GM06990 (cell line): ENCODE measurements around the gene SLC6A18.

Experiments
- DNase-seq: peaks from one replicate; pipeline ENCODE4 v3.0.0-alpha.2; 2011; ENCODE audit not compliant: insufficient read length; ENCODE audit errors: extremely low read depth
- H3K27me3 ChIP-seq: replicated peaks from 2 replicates; pipeline ENCODE4 v1.6.0; 2011; ENCODE audit warnings: low read length; ENCODE audit not compliant: control insufficient read depth, insufficient read depth
- H3K36me3 ChIP-seq: 2 replicates; pipeline ENCODE4 v1.5.1; 2011; ENCODE audit warnings: low read length; ENCODE audit not compliant: control insufficient read depth, insufficient read depth
- H3K4me3 ChIP-seq: replicated peaks from 2 replicates; pipeline ENCODE4 v1.5.1; 2011; ENCODE audit warnings: low read depth, mild to moderate bottlenecking, control low read depth, low read length
- TF ChIP-seq, protein P1 (sequence below): IDR thresholded peaks from 2 replicates; pipeline ENCODE4 v1.5.1; 2011; ENCODE audit warnings: low read length, control low read depth, mild to moderate bottlenecking, inconsistent platforms; ENCODE audit not compliant: insufficient read depth, poor library complexity, severe bottlenecking

The SLC6A18 gene

DNA sequence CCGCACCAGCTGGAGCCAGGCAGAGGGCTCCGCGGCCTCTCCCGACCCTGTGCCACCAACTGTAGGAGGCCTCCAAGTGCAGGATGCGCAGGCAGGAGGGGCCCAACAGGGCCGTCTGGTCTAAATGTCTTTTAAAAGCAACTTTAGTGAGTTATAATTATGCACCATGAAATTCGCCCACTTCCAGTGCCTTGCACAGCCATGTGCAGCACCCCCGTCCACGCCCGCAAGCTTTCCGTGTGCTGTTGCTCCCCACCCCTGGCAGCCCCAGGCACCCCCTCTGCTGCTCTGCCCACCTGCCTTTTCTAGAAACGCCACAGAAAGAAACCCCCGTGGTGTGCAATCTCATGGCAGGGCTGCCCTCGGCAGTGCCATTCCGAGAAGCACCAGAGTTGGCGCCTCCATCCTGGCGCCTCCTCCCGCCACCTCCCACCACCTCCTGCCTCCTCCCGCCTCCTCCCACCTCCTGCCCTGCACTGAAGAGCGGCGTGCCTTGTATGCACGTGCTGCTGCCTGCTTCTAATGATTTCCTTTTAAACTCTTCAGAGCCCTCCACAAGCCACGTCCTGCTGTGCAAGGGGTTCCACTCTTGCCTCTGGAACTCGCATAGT lies 7.5 kb upstream of the SLC6A18 start:
- no peaks in the 10 kb centered on the region for H3K36me3 ChIP-seq
- no peaks in the 10 kb centered on the region for H3K27me3 ChIP-seq
- H3K4me3 ChIP-seq, result no peak overlapping the region
- no peak for DNase-seq
- TF ChIP-seq, protein P1, sequence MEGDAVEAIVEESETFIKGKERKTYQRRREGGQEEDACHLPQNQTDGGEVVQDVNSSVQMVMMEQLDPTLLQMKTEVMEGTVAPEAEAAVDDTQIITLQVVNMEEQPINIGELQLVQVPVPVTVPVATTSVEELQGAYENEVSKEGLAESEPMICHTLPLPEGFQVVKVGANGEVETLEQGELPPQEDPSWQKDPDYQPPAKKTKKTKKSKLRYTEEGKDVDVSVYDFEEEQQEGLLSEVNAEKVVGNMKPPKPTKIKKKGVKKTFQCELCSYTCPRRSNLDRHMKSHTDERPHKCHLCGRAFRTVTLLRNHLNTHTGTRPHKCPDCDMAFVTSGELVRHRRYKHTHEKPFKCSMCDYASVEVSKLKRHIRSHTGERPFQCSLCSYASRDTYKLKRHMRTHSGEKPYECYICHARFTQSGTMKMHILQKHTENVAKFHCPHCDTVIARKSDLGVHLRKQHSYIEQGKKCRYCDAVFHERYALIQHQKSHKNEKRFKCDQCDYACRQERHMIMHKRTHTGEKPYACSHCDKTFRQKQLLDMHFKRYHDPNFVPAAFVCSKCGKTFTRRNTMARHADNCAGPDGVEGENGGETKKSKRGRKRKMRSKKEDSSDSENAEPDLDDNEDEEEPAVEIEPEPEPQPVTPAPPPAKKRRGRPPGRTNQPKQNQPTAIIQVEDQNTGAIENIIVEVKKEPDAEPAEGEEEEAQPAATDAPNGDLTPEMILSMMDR, result no peak

DNA sequence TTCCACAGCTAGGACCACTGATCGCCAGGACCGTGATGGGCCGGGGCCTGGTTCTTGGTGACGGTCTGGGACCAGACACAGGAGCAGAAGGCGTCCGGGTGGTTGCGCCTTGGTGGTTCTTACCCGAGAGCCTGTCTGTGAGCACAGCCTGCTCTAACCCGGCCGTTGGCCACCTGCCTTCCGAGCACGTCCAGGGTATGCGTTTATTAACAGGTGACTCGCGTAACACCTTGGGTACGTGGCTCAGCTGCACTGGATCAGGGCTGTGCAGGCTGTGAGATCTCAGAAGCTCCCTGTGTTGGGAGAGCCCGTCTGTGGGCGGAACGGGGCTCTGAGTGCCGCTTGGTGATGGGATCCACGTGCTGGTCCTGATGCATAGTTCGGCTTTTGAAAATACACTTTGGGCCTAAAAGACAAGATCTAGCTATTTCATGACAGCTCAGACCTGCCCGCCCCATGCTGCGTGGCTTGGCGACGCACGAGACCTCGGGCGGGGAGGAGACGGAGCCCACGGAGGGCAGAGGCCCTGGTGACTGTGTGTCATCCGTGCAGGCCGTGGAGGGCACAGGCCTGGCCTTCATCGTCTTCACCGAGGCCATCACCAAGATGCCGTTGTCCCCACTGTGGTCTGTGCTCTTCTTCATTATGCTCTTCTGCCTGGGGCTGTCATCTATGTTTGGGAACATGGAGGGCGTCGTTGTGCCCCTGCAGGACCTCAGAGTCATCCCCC lies 6.7 kb upstream of the SLC6A18 start:
- Histone ChIP-seq H3K36me3 (no peaks in the 10 kb centered on the region), H3K4me3 (no peak overlapping the region), H3K27me3 (no peaks in the 10 kb centered on the region)
- TF ChIP-seq, protein P1, result no peak
- DNase-seq, result no peak

DNA sequence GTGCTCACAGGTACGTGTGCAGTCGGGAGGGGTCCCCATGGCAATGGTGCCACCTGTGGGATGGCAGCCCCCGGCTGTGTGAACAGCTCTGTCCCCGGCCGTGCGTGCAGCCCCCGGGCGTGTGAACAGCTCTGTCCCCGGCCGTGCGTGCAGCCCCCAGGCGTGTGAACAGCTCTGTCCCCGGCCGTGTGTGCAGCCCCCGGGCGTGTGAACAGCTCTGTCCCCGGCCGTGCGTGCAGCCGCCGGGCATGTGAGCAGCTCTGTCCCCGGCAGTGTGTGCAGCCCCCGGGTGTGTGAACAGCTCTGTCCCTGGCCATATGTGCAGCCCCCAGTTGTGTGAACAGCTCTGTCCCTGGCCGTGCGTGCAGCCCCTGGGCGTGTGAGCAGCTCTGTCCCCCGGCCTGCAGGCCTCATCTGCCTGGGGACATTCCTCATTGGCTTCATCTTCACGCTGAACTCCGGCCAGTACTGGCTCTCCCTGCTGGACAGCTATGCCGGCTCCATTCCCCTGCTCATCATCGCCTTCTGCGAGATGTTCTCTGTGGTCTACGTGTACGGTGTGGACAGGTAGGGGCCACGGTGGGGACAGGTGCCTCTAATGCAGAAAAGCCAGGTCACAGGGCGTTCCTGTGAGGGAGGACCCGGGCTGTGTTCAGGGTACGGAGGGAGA lies 5.9 kb upstream of the SLC6A18 start:
- no peak for DNase-seq
- TF ChIP-seq, protein P1, result no peak
- Histone ChIP-seq H3K4me3 (no peak overlapping the region), H3K36me3 (no peaks in the 10 kb centered on the region), H3K27me3 (no peaks in the 10 kb centered on the region)

DNA sequence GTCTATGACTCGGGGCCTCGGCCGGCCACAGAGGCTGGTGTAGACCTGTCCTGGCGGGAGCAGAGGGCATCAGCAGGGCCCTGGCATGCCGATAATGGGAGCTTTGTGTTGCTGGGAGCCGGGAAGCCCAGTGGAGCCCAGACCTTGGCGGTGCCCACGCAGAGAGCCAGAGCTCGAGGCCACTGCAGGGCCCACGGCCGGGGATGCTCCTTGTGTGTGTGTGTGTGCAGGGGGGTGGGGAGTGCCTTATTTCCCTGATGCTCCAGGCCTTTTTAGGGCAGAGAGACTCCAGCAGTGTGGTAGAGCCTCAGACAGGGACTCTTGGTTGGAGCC lies 5.4 kb upstream of the SLC6A18 start:
- Histone ChIP-seq H3K4me3 (no peak overlapping the region), H3K36me3 (no peaks in the 10 kb centered on the region), H3K27me3 (no peaks in the 10 kb centered on the region; the same call in 1 of the 2 replicates)
- TF ChIP-seq, protein P1, result no peak
- no peak for DNase-seq

DNA sequence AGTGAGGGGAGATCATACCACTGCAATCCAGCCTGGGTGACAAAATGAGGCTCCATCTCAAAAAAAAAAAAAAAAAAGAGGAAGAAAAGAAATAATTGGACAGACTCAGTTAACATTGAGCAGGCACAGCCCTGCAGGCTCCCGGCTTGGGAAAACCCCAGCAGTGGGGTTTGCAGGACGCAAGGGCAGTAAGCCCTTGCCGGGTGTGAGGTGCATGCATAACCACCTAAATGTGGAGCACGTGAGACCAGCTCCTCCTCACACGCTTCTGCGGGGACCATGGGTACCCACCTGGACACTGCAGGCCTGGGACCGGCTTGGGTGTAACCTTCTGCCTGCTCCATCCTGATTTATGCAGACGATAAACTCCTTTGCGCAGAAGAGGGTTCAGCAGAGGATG lies 4.8 kb upstream of the SLC6A18 start:
- no peak for DNase-seq
- no peaks in the 10 kb centered on the region; the same call in 1 of the 2 replicates for H3K27me3 ChIP-seq
- H3K36me3 ChIP-seq, result no peaks in the 10 kb centered on the region
- H3K4me3 ChIP-seq, result no peak overlapping the region
- TF ChIP-seq, protein P1, result no peak
